GM12873 (cell line): ENCODE measurements around the gene MLKL.

Source experiments
- TF ChIP-seq, protein P1 (sequence below): IDR thresholded peaks from 2 replicates; pipeline ENCODE4 v1.5.1; 2012; ENCODE audit warnings: low read depth, mild to moderate bottlenecking, moderate library complexity, low read length, control low read depth; ENCODE audit not compliant: insufficient read depth; ENCODE audit errors: missing control alignments

Gene MLKL

DNA sequence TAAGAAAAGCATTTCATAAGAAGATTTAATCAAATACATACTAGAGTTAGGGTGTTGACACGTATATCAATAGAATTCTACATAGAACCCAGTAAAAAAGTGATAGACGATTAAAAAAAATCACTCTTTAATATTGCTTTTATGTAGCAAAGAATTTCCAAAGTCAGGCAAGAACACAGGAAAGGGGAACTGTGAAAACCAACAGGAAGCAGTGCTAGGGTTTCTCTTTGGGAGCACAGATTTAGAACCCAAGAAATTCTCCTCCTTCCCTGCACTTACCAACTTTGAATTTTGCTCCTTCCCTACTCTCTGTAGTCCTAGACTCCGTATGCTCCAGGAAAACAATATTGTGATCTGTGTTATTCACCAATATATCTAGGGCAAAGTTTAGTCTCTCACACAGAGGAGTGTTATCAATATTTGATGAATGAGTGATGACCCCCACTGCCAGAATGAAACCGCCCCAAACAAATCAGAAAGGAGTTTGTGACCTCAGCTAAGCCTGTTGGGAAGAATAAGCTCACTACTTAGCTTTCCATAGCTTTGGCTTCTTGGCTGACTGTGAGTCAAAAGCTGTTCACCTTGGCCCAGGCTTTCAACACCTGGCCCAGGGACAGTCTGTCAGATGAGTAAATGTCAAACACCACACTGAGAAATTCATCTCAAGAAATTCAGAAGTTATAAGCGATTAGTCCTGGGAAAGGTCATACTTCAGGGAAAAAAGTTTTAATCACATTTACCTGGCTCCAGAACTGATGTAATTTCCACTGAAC lies 42.6 kb downstream of the MLKL start:
- TF ChIP-seq, protein P1, sequence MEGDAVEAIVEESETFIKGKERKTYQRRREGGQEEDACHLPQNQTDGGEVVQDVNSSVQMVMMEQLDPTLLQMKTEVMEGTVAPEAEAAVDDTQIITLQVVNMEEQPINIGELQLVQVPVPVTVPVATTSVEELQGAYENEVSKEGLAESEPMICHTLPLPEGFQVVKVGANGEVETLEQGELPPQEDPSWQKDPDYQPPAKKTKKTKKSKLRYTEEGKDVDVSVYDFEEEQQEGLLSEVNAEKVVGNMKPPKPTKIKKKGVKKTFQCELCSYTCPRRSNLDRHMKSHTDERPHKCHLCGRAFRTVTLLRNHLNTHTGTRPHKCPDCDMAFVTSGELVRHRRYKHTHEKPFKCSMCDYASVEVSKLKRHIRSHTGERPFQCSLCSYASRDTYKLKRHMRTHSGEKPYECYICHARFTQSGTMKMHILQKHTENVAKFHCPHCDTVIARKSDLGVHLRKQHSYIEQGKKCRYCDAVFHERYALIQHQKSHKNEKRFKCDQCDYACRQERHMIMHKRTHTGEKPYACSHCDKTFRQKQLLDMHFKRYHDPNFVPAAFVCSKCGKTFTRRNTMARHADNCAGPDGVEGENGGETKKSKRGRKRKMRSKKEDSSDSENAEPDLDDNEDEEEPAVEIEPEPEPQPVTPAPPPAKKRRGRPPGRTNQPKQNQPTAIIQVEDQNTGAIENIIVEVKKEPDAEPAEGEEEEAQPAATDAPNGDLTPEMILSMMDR, result no peak

DNA sequence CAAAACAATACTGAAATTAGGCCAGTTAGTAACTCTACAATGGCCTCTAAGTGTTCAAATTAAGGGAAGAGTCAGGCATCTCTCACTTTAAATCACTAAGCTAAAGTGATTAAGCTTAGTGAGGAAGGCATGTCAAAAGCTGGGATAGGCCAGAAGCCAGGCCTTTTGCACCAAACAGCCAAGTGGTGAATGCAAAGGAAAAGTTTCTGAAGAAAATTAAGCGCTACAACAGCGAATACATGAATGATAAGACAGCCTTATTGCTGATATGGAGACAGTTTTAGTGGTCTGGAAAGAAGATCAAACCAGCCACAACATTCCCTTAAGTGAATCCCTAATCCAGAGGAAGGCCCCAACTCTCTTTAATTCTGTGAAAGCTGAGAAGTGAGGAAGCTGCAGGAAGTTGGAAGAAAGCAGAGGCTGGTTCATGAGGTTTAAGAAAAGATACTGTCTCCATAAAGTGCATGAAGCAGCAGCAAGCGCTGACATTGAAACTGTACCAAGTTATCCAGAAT lies 46.1 kb downstream of the MLKL start:
- TF ChIP-seq, protein P1, result no peak

DNA sequence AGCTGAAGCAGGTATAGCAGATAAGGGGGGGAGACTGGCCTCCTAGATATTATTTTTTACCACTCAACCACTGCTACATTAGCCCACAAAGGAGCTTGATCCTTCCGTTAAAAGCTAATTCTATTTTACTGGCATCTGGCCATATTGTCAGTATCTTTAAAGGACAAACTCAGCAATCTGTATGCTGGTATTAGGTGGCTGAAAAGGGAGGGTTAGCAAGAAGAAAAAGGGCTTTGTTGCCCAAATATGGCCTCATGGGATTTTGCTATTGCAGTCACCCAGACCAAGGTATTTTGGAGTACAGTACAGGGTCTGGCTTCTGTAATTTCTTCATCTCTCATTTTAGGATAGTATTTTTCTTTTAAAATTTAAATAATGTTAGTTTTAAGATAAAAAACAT lies 48.4 kb downstream of the MLKL start:
- TF ChIP-seq, protein P1, result no peak

DNA sequence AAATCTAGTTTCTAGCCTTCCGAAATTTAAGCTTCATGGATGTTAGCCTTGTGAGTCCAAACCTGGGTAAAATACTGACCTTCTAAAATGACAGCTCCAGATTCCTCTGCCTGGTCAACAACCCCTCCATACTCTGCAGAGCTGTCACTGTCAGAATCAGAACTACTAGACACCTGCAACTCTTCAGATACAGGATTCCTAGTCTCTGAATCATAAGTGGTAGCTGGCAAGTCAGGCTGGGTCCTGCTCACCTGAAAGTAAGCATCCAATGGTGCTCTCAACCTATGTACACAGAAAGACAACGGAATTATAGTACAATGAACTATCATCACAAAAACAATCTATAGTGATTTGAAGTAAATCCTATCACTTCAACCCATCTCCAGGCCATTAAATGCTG lies 48.8 kb downstream of the MLKL start:
- TF ChIP-seq, protein P1, result no peak

DNA sequence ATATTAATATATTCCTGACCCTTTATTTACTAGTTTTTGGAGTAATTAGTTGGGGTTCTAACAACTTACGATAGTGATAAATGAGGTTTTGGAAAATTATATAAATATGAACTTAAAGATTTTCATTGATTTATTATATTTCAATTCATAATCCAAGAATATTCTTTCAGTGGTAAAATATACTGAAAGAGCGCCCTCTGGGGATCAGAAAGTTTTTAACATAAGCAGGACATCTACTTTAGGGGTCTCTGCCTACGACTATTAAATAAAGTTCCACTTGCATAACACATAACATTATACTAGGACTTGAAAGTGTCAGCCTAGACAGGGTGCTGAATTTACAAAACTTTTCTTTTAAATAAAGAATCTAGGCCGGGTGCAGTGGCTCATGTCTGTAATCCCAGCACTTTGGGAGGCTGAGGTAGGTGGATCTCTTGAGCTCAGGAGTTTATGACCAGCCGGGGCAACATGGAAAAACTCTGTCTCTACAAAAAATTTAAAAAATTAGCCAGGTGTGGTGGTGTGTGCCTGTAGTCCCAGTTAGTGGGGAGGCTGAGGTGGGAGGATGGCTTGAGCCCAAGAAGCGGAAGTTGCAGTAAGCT lies 49.6 kb downstream of the MLKL start:
- TF ChIP-seq, protein P1, result peak; percentile 41

DNA sequence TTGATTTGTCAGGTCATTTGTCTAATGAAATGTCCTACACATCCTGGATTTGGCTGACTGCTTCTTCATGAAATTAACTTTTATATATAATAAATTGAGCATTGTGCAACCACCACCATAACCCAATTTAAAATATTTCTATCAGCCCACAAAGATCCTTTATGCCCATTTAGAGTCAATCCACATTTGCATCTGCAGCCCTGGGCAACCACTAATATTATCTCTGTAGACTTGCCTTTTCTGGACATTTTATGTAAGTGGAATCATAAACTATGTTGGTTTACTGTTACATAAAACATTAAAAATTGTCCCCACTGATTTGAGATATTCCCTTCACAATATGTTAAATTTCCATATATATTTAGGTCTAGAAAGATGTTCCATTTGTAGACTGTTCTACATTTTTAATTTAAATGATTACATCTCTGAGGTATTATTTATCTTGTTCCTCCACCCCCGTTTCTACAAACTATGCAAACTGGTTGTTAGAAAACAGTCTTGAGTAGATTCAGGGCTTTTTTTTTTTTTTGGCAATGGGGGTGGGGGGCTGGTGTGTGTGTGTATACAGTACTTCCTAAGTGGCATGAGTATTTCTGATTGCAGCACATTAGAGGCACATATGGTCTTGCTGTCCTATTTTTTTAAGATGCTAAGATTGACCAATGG lies 50.7 kb downstream of the MLKL start:
- TF ChIP-seq, protein P1, result no peak

DNA sequence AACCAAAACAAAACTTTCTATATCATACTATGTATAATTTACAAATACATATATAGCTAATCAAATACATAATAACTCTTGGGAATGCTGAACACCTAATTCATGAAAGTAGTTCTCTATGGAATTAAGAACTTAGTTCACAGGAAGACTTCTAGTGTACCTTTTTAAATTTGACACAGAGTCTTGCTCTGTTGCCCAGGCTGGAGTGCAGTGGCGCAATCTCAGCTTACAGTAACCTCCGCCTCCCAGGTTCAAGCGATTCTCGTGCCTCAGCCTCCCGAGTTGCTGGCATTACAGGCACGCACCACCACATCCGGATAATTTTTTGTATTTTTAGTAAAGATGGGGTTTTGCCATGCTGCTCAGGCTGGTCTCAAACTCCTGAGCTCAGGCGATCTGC lies 58.7 kb downstream of the MLKL start:
- TF ChIP-seq, protein P1, result no peak
